ENCODE results near the gene BCLAF1. TPM values are rescaled to one million over a fixed set of nuclear protein-coding genes. Genes with fewer than 3 reads are reported as not detected.

The BCLAF1 gene
- total and polyA plus RNA-seq, 3 experiments from 2014 or later, result 130 to 269 (median 247) TPM

DNA sequence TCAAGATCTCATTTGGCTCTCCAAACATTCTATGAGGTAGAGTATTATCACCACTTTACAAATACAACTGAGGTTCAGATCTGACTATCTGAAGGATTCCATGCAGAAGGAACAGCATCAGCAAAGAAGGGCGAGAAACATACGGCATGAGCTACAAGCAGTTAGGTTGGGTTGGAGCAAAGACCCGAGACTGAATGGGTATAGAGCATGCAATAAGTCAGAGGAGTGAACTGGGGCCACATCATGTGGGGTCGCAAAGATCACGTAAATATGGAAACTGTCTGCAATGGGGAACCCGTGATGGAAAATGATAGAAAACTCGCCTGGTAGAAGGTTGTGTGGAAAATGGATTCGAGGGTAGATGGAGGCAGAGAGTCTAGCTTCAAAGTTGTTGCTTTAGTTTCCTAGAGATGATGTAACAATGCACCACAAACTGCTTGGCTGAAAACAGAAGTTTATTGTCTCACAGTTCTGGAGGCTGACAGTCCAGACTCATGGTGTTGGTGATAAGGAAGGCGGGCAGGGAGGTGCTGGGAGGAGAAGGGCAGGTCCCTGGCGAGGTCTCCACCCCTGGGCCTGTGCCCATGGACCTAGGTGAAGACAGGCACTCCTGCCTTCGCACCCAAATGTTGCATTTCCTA is 44.3 kb upstream of the BCLAF1 start:
- Histone ChIP-seq H3K27ac (ENCODE audit: low read depth, low read length) (no peak overlapping the region), H3K9me3 (ENCODE audit: low read length) (no peaks in the 10 kb centered on the region), H3K4me1 (ENCODE audit: insufficient read depth, low read length) (no peaks in the 10 kb centered on the region), H3K36me3 (ENCODE audit: insufficient read depth, low read length) (no peaks in the 10 kb centered on the region), H3K4me3 (ENCODE audit: low read length) (no peak overlapping the region), H3K27me3 (ENCODE audit: insufficient read depth, low read length, poor library complexity, severe bottlenecking) (no peaks in the 10 kb centered on the region)
- DNase-seq, result no peak
- Mint-ChIP-seq H3K4me1 (no peaks in the 10 kb centered on the region), H3K27ac (no peak overlapping the region), H3K4me3 (no peak overlapping the region), H3K9me3 (no peaks in the 10 kb centered on the region), H3K36me3 (no peaks in the 10 kb centered on the region), H3K27me3 (peaks cover 0 to 6% of the 10 kb centered on the region in 2 donors)
- POLR2A ChIA-PET, result no interaction called here
- CTCF ChIA-PET, result interaction anchor here (3.1 kb wide), 1 partner anchor 16 kb away, joined by 9 read pairs; no protein-coding TSS in a partner anchor

DNA sequence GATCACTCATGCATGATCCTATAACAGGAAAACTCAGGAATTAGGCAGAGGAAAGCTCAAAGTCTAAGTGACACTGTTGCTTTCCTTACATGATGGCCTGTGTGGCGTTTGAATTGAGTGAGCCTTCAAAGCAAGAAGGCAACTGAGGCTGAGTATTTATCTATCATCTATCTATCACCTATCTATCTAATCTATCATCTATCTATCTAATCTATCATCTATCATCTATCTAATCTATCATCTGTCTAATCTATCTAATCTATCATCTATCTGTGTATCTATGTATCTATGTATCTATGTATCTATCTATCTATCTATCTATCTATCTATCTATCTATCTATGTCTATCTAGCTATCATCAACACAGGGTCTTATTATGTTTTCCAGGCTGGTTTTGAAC is 41.8 kb upstream of the BCLAF1 start:
- Histone ChIP-seq H3K27ac (ENCODE audit: low read depth, low read length) (no peak overlapping the region), H3K4me3 (ENCODE audit: low read length) (no peak overlapping the region), H3K36me3 (ENCODE audit: insufficient read depth, low read length) (no peaks in the 10 kb centered on the region), H3K27me3 (ENCODE audit: insufficient read depth, low read length, poor library complexity, severe bottlenecking) (no peaks in the 10 kb centered on the region), H3K9me3 (ENCODE audit: low read length) (no peaks in the 10 kb centered on the region), H3K4me1 (ENCODE audit: insufficient read depth, low read length) (no peaks in the 10 kb centered on the region)
- CTCF ChIA-PET, result interaction anchor here (1.1 to 3.1 kb wide), 2 partner anchors 14 to 422 kb away, joined by 3 to 9 read pairs; no protein-coding TSS in a partner anchor
- POLR2A ChIA-PET, result no interaction called here
- no peak overlapping the region for H3K4me3 Mint-ChIP-seq
- no peak for DNase-seq
- no peak overlapping the region for H3K27ac Mint-ChIP-seq
- no peaks in the 10 kb centered on the region for H3K36me3 Mint-ChIP-seq
- no peaks in the 10 kb centered on the region for H3K4me1 Mint-ChIP-seq
- no peaks in the 10 kb centered on the region for H3K9me3 Mint-ChIP-seq
- H3K27me3 Mint-ChIP-seq, result peaks cover 0 to 6% of the 10 kb centered on the region in 2 donors

DNA sequence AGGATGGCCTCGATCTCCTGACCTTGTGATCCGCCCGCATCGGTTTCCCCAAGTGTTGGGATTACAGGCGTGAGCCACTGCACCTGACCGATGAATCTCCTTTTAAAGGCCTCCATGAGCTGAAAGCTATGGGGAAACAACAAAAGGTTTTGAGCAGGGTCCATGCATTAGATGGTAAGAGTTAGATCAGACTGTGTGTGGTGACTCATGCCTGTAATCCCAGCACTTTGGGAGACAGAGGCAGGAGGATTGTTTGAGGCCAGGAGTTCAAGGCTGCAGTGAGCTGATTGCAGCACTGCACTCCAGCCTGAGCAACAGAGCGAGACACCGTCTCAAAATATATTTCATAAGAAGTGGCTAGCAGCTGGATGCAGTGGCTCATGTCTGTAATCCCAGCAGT is 41.0 kb upstream of the BCLAF1 start:
- no peaks in the 10 kb centered on the region for H3K27me3 ChIP-seq (ENCODE audit: insufficient read depth, low read length, poor library complexity, severe bottlenecking)
- H3K4me1 ChIP-seq (ENCODE audit: insufficient read depth, low read length), result no peaks in the 10 kb centered on the region
- no peak overlapping the region for H3K4me3 Mint-ChIP-seq
- CTCF ChIA-PET, result interaction anchor here (3.1 kb wide), 1 partner anchor 13 kb away, joined by 9 read pairs; no protein-coding TSS in a partner anchor
- no peaks in the 10 kb centered on the region for H3K9me3 Mint-ChIP-seq
- DNase-seq, result no peak
- POLR2A ChIA-PET, result no interaction called here
- no peaks in the 10 kb centered on the region for H3K9me3 ChIP-seq (ENCODE audit: low read length)
- no peaks in the 10 kb centered on the region for H3K4me1 Mint-ChIP-seq
- H3K27me3 Mint-ChIP-seq, result peaks cover 0 to 6% of the 10 kb centered on the region in 2 donors
- H3K4me3 ChIP-seq (ENCODE audit: low read length), result no peak overlapping the region
- H3K27ac ChIP-seq (ENCODE audit: low read depth, low read length), result no peak overlapping the region
- H3K36me3 Mint-ChIP-seq, result no peaks in the 10 kb centered on the region
- H3K27ac Mint-ChIP-seq, result no peak overlapping the region
- no peaks in the 10 kb centered on the region for H3K36me3 ChIP-seq (ENCODE audit: insufficient read depth, low read length)

DNA sequence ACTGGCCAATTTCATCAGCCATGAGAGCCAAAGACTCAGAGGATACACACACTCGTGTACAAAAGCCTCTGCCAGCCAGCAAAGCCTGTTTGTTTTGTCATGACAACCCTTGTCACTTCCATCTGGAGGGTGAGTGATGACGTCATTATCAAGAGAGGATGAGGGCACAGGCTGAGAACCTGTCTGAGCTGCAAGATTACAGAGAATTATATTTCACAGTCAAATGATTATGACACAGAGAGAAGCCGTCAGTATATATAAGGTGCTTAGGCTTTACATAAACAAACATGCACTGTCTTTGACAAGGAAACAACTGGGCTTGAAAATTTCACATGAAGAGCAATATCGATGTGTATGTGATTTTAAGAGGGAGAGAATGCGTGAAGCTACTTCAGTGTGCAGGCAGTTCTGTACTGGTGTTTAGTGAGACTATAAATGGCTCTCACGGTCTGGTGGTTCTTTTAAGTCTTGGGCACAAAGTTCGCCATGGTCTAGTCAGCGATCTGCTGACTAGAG is 36.5 kb upstream of the BCLAF1 start:
- ChIA-PET POLR2A (no interaction called here), CTCF (interaction anchor here (2.4 kb wide), 1 partner anchor 8 kb away, joined by 10 read pairs; no protein-coding TSS in a partner anchor)
- no peak overlapping the region for H3K27ac ChIP-seq (ENCODE audit: low read depth, low read length)
- Mint-ChIP-seq H3K4me3 (no peak overlapping the region), H3K36me3 (no peaks in the 10 kb centered on the region), H3K4me1 (no peaks in the 10 kb centered on the region), H3K27ac (no peak overlapping the region), H3K9me3 (no peaks in the 10 kb centered on the region), H3K27me3 (peaks cover 0 to 2% of the 10 kb centered on the region in 2 donors)
- no peaks in the 10 kb centered on the region for H3K4me1 ChIP-seq (ENCODE audit: insufficient read depth, low read length)
- no peaks in the 10 kb centered on the region for H3K27me3 ChIP-seq (ENCODE audit: insufficient read depth, low read length, poor library complexity, severe bottlenecking)
- H3K9me3 ChIP-seq (ENCODE audit: low read length), result no peaks in the 10 kb centered on the region
- H3K36me3 ChIP-seq (ENCODE audit: insufficient read depth, low read length), result no peaks in the 10 kb centered on the region
- no peak for DNase-seq
- no peak overlapping the region for H3K4me3 ChIP-seq (ENCODE audit: low read length)

DNA sequence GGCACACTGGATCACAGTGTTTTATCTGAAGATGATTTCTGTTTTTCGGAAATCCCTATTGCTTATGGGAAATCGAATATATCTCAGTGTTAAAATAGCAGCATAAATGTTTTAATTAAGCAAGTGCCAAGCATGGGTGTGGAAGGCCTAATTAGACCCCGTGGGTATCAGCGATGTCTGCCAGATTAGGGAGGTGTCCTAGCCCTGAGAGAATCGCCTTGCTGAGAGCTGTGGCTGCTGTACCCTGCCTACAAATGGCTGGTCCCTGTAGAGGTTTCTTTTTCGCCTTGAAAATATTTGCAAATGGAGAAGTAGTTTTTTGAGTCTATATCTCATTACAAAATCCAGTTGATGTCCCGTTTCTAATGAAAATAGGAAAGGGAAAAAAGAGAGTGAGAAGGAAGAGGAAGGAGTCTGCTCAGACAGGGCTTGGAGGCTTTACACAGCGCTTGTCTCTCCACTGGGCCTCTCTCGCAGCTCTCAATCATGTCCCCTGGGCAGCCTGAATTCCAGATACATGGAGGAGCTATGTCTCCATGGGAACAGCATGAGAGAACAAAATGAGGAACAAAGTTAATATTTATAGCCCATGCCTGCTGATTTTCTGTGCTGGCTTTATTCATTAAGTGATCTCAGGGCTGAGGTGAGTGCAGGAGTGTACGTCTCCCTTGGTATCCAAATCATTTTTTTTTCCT is 35.2 kb upstream of the BCLAF1 start:
- no peaks in the 10 kb centered on the region for H3K9me3 ChIP-seq (ENCODE audit: low read length)
- H3K27me3 Mint-ChIP-seq, result peaks cover 0 to 2% of the 10 kb centered on the region in 2 donors
- no peaks in the 10 kb centered on the region for H3K4me1 ChIP-seq (ENCODE audit: insufficient read depth, low read length)
- H3K9me3 Mint-ChIP-seq, result no peaks in the 10 kb centered on the region
- H3K27ac ChIP-seq (ENCODE audit: low read depth, low read length), result no peak overlapping the region
- H3K27me3 ChIP-seq (ENCODE audit: insufficient read depth, low read length, poor library complexity, severe bottlenecking), result no peaks in the 10 kb centered on the region
- no peaks in the 10 kb centered on the region for H3K4me1 Mint-ChIP-seq
- no peak overlapping the region for H3K4me3 Mint-ChIP-seq
- no peak overlapping the region for H3K27ac Mint-ChIP-seq
- H3K4me3 ChIP-seq (ENCODE audit: low read length), result no peak overlapping the region
- no peaks in the 10 kb centered on the region for H3K36me3 Mint-ChIP-seq
- ChIA-PET POLR2A (no interaction called here), CTCF (no interaction called here)
- no peaks in the 10 kb centered on the region for H3K36me3 ChIP-seq (ENCODE audit: insufficient read depth, low read length)
- DNase-seq, result no peak

DNA sequence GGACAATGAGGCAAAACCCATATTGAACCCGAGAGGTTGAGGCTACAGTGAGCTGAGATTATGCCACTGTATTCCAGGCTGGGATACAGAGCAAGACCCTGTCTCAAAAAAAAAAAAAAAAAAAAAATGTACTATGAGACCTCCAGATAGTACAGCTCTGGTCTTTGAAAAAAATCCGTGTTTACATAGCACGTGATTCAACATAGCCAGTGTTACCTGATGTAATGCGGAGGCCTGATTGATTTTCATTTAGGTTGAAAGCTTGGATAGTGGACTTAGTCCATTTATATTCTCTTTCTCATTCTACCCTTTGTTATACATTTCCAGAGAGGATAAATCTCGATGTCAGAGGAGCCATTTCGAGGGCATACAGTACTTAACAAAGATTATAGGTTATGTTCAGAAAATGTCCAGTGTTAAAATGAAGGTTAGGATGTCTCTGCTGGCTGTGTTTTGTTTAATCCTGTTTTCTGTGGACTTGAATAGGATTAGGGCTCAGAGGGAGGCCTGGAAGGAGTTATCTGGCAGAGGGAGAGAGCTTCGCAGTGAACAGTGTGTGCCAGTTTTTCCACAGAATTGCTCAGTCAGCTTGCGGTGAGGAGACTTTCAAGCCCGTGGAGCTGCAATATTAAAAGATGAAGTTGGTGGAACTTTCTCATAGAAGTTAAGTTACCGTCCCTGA is 33.9 kb upstream of the BCLAF1 start:
- H3K27ac Mint-ChIP-seq, result peak overlapping the region in 1 of 8 donors; percentile 6
- Histone ChIP-seq H3K27ac (ENCODE audit: low read depth, low read length) (no peak overlapping the region), H3K9me3 (ENCODE audit: low read length) (no peaks in the 10 kb centered on the region), H3K36me3 (ENCODE audit: insufficient read depth, low read length) (no peaks in the 10 kb centered on the region), H3K27me3 (ENCODE audit: insufficient read depth, low read length, poor library complexity, severe bottlenecking) (no peaks in the 10 kb centered on the region), H3K4me1 (ENCODE audit: insufficient read depth, low read length) (no peaks in the 10 kb centered on the region), H3K4me3 (ENCODE audit: low read length) (no peak overlapping the region)
- H3K4me3 Mint-ChIP-seq, result no peak overlapping the region
- peaks cover 0 to 2% of the 10 kb centered on the region in 2 donors for H3K27me3 Mint-ChIP-seq
- no peaks in the 10 kb centered on the region for H3K36me3 Mint-ChIP-seq
- no peaks in the 10 kb centered on the region for H3K4me1 Mint-ChIP-seq
- ChIA-PET POLR2A (no interaction called here), CTCF (no interaction called here)
- no peaks in the 10 kb centered on the region for H3K9me3 Mint-ChIP-seq
- no peak for DNase-seq

DNA sequence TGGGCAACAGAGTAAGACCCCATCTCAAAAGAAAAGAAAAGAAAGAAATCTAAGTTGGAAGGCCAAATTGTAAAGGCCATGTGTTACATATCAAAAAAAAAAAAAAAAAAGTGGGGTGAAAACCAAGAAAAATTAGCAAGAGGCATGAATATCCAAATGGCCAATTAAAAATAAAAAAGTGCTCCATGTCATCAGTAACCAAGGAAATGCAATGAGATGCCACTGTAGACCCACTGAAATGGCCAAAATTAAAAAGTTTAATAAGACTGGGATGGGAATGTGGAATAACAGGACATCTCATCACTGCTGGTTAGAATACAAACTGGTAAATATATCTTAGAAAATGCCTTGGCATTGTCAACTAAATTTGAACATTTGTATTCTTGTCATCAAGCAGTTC is 30.1 kb upstream of the BCLAF1 start:
- Mint-ChIP-seq H3K9me3 (no peaks in the 10 kb centered on the region), H3K27me3 (peaks cover 2 to 4% of the 10 kb centered on the region in 2 donors), H3K4me3 (no peak overlapping the region), H3K27ac (no peak overlapping the region), H3K4me1 (no peaks in the 10 kb centered on the region), H3K36me3 (no peaks in the 10 kb centered on the region)
- POLR2A ChIA-PET, result no interaction called here
- no peak overlapping the region for H3K27ac ChIP-seq (ENCODE audit: low read depth, low read length)
- DNase-seq, result no peak
- no peaks in the 10 kb centered on the region for H3K36me3 ChIP-seq (ENCODE audit: insufficient read depth, low read length)
- no peaks in the 10 kb centered on the region for H3K27me3 ChIP-seq (ENCODE audit: insufficient read depth, low read length, poor library complexity, severe bottlenecking)
- H3K4me3 ChIP-seq (ENCODE audit: low read length), result no peak overlapping the region
- CTCF ChIA-PET, result interaction anchor here (3.0 kb wide), 1 partner anchor 93 kb away, joined by 16 read pairs; no protein-coding TSS in a partner anchor
- H3K9me3 ChIP-seq (ENCODE audit: low read length), result no peaks in the 10 kb centered on the region
- no peaks in the 10 kb centered on the region for H3K4me1 ChIP-seq (ENCODE audit: insufficient read depth, low read length)

DNA sequence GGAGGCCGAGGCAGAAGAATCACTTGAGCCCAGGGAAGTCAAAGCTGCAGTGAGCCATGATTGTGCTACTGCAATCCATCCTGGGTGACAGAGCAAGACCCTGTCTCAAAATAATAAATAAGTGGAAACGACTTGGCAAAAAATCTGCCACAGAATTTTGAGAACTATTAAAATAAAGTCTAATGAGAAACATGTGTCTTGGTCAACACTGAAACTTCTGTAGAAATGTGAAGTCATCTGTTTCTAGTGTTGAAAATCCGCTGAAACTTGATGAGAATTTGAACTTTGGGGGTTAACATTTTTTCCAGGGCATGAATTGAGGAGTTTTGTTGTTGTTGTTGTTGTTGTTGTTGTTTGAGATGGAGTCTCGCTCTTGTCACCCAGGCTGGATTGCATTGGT is 29.0 kb upstream of the BCLAF1 start:
- ChIA-PET POLR2A (interaction anchor here (0.7 kb wide), 1 partner anchor 37 kb away, joined by 4 read pairs; no protein-coding TSS in a partner anchor), CTCF (interaction anchor here (1.7 to 3.0 kb wide), 6 partner anchors 8 to 92 kb away, joined by 3 to 16 read pairs (median 10); partner anchors contain the start of genes BCLAF1 and MTFR2)

More for the DNA sequence above, 29.0 kb upstream of the BCLAF1 start:
- no peak overlapping the region for H3K27ac Mint-ChIP-seq
- Histone ChIP-seq H3K4me3 (ENCODE audit: low read length) (no peak overlapping the region), H3K27ac (ENCODE audit: low read depth, low read length) (no peak overlapping the region), H3K36me3 (ENCODE audit: insufficient read depth, low read length) (no peaks in the 10 kb centered on the region), H3K9me3 (ENCODE audit: low read length) (no peaks in the 10 kb centered on the region), H3K4me1 (ENCODE audit: insufficient read depth, low read length) (no peaks in the 10 kb centered on the region), H3K27me3 (ENCODE audit: insufficient read depth, low read length, poor library complexity, severe bottlenecking) (peaks cover 4% of the 10 kb centered on the region)
- H3K4me1 Mint-ChIP-seq, result no peaks in the 10 kb centered on the region
- no peaks in the 10 kb centered on the region for H3K36me3 Mint-ChIP-seq
- peaks cover 2 to 4% of the 10 kb centered on the region in 2 donors for H3K27me3 Mint-ChIP-seq
- no peaks in the 10 kb centered on the region for H3K9me3 Mint-ChIP-seq
- H3K4me3 Mint-ChIP-seq, result no peak overlapping the region
- no peak for DNase-seq
